MG63 (cell line): Measurements from ENCODE around the gene BSND. TPM values are rescaled to one million over a fixed set of nuclear protein-coding genes. Genes with fewer than 3 reads are reported as not detected.
A peak's percentile ranks its signal among the peaks of the same experiment; 100 is the strongest.
"Not testable (repeated sequence)": the region's sequence is repeated elsewhere in the genome, so short reads cannot be mapped to it uniquely, and the experiment has no call there.

Experiments used
- DNase-seq: peaks from one replicate; pipeline ENCODE4 v3.0.0-alpha.2; 2020
- H3K27me3 ChIP-seq: fragments of 250-450 bp; sonication (Bioruptor Pico); 2 replicates; pipeline ENCODE4 v1.5.1; 2020; ENCODE audit warnings: mild to moderate bottlenecking, moderate library complexity
- H3K36me3 ChIP-seq: fragments of 250-450 bp; sonication (Bioruptor Pico); 2 replicates; pipeline ENCODE4 v1.5.1; 2020; ENCODE audit warnings: mild to moderate bottlenecking, moderate library complexity
- H3K4me3 ChIP-seq: fragments of 250-450 bp; sonication (Bioruptor Pico); 2 replicates; pipeline ENCODE4 v1.5.1; 2020; ENCODE audit warnings: mild to moderate bottlenecking, moderate library complexity
- H3K9me3 ChIP-seq: fragments of 250-450 bp; sonication (Bioruptor Pico); 2 replicates; pipeline ENCODE4 v1.5.1; 2020; ENCODE audit warnings: mild to moderate bottlenecking, moderate library complexity
- total RNA-seq: library from RNA; depleted of rRNA; stranded (reverse); fragments of >200 nt; shearing (Covaris generic); gene quantifications from 2 replicates; pipeline ENCODE4 v1.2.3, GENCODE V29; 2014; ENCODE audit warnings: low replicate concordance

The BSND gene
- total RNA-seq, 1 experiment from 2014 or later = not detected

DNA sequence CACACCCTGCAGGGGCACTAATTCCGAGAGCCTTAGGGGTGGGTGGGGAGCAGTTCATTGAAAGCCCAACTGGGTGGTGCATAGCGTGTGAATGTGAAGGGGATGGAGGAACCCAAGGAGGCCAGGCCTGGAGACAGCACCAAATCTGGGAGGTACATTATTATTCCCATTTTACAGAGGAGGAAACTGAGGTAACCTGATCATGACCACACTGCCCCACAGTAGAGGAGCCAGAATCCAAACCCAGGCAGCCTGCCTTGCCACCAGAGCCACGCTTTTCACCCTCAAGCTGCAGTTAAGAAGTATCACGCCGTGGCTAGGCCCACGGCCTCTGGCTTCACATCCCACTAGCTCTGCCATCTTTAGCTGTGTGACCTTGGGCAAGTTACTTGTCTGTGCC is 633 bp upstream of the BSND start:
- no peaks in the 10 kb centered on the region for H3K27me3 ChIP-seq
- no peaks in the 10 kb centered on the region for H3K9me3 ChIP-seq
- DNase-seq = no peak
- H3K36me3 ChIP-seq = no peaks in the 10 kb centered on the region
- H3K4me3 ChIP-seq = no peak overlapping the region

DNA sequence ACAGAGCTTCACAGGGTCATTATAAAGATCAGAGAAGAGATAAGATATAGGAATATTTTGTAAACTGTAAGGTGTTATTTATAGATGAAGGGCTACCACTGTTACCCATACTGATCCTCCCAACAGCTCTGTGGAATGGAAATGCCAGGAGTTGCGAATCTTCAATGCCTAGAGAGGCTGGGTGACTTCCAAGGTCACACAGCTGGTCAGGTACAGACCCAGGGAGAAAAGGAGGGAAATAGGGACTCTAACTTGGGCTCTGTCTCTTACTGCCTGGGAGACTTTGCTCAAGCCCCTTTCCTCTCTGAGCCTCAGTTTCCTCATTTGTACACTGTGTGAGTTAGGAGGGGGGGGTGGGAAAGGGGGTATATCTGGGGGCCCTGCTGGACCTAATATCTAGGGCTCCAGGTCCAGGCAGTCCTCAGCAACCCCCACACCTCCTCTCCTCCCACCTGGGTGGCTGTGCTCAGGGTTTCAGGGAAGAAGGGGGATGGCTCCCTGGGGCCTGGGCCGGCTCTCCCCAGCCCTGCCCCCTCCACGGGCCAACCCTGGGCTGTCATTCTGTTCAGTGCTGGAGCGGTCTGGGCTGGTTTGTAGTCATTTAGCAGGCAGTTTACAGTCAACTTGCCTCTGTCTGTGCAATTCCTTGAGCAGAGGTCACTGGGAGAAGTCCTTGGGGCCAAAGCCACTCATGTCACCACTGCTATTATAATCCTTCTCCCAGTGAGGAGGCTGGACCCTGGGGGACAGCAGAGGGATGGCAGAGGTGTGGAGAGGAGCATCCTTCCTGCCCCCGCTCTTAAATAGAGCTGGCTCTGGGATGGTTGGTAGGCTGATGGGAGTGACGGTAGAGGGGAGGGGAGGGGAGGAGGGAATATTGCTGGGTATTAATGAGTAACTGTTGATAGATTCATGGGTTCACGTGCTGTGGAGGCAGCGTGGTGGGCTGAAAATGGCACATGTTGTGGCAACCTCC is 1.7 kb downstream of the BSND start:
- Histone ChIP-seq H3K27me3 (no peaks in the 10 kb centered on the region), H3K9me3 (no peaks in the 10 kb centered on the region), H3K36me3 (no peaks in the 10 kb centered on the region), H3K4me3 (no peak overlapping the region)
- DNase-seq = no peak

DNA sequence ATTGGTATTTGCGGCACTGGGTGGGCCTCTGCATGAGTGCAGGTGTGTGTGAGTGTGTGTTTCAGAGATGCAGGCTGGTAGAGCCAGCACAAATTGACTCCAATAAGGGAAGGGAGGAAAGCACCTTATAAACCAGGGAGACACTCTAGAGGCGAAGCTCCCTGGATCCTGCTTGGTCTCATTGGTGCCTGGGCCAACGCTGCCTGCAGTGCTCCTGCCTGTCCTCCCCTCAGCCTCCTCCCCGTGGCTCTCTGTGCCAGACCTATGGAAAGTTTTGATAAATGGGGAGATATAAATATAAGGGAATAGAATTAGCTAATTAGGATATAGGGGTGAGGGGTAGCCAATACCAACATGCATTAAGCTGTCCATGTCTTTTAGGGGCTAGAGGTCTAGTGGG is 2.6 kb downstream of the BSND start:
- H3K27me3 ChIP-seq = no peaks in the 10 kb centered on the region
- DNase-seq = no peak
- H3K4me3 ChIP-seq = no peak overlapping the region
- H3K36me3 ChIP-seq = no peaks in the 10 kb centered on the region
- H3K9me3 ChIP-seq = no peaks in the 10 kb centered on the region

DNA sequence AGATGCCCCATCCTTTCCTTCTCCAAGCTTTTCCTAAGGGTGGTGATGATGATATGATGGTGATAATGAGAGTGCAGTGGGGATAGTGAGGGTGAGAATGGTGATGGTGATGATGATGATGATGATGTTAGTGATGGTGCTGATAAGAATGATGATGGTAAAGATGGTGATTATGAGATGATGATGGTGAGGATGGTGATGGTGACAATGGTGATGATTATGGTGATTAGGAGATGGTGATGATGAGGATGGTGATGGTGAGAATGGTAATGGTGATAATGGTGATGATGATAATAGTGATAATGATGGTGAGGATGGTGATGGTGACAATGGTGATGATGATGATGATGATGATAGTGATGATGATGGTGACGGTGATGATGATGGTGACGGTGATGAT is 4.0 kb downstream of the BSND start:
- no peaks in the 10 kb centered on the region for H3K27me3 ChIP-seq

DNA sequence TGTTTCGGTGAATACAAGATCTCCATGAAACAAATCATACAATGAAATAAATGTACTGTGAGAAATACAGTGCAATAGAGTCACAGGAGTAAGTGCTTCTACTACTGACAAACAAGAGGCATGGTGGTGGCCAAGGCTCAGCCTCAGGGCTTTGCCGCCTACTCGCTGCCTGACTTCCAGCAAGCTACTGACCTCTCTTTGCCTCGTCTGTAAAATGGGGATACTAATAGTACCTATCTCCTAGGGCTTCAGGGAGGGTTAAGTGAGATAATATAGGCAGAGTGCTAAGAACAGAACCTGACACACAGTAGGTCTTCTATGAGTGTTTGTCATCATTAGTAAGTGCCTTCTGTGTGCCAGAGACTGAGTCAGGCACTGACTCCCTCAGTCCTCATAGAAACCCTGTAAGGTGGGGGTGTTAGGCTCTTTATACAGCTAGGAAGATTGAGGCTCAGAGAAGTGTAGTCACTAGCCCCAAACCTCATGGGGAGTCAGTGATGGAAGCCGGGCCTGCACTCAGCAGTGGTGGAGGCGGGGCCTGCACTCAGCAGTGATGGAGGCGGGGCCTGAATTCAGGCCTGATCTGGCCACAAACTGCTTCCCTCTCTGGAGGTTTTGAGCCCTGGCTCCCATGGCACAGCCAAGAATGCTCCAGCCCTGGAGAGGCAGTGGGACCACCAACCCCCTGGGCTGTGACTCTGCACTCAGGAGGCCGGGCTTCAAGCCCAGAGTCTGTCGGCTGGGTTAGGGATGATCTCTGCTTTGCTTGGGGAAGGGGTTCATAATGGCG is 6.8 kb downstream of the BSND start:
- no peak overlapping the region for H3K4me3 ChIP-seq
- H3K36me3 ChIP-seq = no peaks in the 10 kb centered on the region
- DNase-seq = no peak
- no peaks in the 10 kb centered on the region for H3K27me3 ChIP-seq
- H3K9me3 ChIP-seq = no peaks in the 10 kb centered on the region

More for the DNA sequence above, 4.0 kb downstream of the BSND start:
- no peak for DNase-seq
- no peaks in the 10 kb centered on the region for H3K9me3 ChIP-seq
- no peaks in the 10 kb centered on the region for H3K36me3 ChIP-seq
- H3K4me3 ChIP-seq = no peak overlapping the region

DNA sequence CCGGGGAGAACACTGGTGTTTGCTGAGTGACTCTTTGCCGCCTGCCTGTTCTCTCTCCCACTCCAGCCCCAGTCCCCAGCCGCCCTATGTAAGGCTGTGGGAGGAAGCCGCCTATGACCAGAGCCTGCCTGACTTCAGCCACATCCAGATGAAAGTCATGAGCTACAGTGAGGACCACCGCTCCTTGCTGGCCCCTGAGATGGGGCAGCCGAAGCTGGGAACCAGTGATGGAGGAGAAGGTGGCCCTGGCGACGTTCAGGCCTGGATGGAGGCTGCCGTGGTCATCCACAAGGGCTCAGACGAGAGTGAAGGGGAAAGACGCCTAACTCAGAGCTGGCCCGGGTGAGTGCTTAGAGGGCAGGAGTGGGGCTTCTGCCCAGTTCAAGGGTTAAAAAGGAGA is 8.2 kb downstream of the BSND start:
- Histone ChIP-seq H3K9me3 (no peaks in the 10 kb centered on the region), H3K27me3 (no peaks in the 10 kb centered on the region), H3K36me3 (no peaks in the 10 kb centered on the region), H3K4me3 (no peak overlapping the region)
- no peak for DNase-seq

DNA sequence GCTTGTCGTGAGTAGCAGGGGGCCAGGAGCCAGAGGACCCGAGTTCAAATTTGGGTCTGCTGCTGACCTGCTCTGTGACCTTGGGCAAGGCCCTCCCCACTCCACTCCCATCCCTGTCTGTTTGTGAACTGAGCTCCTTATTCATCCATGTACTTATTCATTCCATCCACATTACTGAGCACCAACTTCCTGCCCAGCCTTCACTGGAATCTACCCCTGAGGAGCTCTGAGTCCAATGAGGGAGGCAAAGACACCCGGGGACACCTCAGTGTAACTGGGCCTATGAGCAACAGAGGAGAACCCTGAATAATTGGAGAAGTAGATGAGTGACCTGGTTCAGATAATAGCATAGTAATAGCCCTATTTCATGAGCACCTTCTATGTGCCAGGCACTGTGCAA is 8.9 kb downstream of the BSND start:
- peak; percentile 74 for DNase-seq
- Histone ChIP-seq H3K36me3 (no peaks in the 10 kb centered on the region), H3K27me3 (no peaks in the 10 kb centered on the region), H3K9me3 (no peaks in the 10 kb centered on the region), H3K4me3 (no peak overlapping the region)

DNA sequence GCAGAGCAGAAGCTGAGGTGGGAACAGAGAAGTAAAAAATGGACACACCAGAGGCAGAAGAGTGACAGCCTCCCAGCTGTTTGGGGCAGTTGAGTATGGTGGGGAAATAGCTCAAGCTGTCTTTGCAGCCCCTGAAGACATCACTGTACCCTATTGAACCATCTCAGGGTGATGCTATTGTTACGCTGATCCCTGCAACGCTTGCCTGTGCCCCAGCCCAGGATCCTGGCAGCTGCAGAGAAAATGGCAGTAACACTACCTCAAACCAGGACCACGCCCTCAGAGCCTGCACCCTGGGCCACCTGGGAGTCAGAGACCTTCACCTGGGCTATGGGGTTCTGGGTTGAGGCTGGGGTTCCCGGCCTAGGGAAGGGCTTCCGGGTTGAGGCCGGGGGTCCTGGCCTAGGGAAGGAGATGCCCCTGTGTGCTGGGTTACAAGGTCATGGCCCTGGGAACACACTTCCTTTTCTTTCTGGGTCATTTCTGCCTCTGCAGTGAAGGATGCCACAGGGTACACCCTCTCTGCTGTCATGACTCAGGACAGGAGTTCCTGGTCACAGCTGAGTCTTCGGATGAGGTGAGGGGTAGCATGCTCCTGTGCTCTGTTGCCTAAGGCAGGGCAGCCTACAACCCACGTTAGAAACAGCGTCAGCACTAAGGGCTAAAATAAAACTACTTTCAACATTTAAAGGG is 11.6 kb downstream of the BSND start:
- H3K36me3 ChIP-seq = no peaks in the 10 kb centered on the region
- H3K4me3 ChIP-seq = no peak overlapping the region
- no peaks in the 10 kb centered on the region for H3K9me3 ChIP-seq
- H3K27me3 ChIP-seq = no peaks in the 10 kb centered on the region
- no peak for DNase-seq

DNA sequence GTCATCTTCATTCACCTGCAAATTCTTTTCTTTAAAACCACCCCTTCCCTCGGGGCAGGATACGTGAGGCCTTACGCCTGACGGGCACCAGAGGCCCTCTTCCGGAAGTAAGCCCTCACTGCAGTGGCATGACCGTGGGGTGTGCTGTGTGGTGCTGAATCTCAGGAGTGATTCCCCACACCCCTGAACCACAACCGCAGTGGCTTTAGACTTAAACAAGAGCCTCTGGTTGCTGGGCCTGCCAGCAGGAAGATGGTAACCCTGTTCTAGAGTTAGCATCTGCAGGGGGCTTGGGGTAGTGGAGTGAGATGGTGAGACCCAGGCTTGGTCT is 12.1 kb downstream of the BSND start:
- Histone ChIP-seq H3K4me3 (no peak overlapping the region), H3K27me3 (no peaks in the 10 kb centered on the region), H3K9me3 (no peaks in the 10 kb centered on the region), H3K36me3 (no peaks in the 10 kb centered on the region)
- no peak for DNase-seq

DNA sequence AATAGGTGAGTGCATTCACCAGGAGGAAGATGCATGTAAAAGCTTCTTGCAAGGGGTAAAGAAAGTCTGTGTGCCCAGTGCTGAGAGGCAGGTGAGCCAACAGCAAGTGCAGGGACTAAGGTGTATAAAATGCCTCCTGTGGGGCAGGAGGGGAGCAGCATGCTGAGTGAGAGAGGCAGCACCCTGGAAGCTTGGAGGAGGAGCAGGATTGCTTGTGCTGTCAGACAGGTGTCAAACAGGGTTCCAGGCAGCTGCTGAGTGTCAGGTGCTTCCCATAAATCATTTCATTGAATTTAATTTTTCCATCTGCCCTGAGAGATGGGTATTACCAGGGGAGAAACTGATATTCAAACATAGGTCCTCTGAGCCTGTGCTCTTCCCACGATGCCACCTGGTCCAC is 13.9 kb downstream of the BSND start:
- no peak overlapping the region for H3K4me3 ChIP-seq
- DNase-seq = no peak
- no peaks in the 10 kb centered on the region for H3K27me3 ChIP-seq
- H3K36me3 ChIP-seq = no peaks in the 10 kb centered on the region
- no peaks in the 10 kb centered on the region for H3K9me3 ChIP-seq

DNA sequence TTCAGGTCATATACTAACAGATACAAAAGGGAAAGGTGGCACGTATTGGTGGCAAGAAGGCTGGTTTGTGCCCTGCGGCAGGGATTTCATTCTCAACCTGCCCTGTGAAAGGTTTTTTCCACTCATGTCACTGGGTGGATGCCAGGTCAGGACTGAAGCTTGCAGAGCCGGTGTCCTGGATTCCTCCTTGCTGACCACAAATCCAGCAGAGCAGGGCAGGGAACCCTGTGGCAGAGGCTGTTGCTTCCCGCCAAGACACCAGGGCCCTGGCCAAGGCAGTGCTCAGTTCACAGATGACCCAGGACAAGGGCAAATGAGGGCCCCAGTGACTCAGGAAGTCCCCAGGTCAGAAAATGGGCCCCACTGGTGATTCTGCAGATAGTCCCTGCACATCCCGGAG is 16.4 kb downstream of the BSND start:
- Histone ChIP-seq H3K36me3 (no peaks in the 10 kb centered on the region), H3K27me3 (no peaks in the 10 kb centered on the region), H3K9me3 (no peaks in the 10 kb centered on the region), H3K4me3 (no peak overlapping the region)
- peak; percentile 40 for DNase-seq

DNA sequence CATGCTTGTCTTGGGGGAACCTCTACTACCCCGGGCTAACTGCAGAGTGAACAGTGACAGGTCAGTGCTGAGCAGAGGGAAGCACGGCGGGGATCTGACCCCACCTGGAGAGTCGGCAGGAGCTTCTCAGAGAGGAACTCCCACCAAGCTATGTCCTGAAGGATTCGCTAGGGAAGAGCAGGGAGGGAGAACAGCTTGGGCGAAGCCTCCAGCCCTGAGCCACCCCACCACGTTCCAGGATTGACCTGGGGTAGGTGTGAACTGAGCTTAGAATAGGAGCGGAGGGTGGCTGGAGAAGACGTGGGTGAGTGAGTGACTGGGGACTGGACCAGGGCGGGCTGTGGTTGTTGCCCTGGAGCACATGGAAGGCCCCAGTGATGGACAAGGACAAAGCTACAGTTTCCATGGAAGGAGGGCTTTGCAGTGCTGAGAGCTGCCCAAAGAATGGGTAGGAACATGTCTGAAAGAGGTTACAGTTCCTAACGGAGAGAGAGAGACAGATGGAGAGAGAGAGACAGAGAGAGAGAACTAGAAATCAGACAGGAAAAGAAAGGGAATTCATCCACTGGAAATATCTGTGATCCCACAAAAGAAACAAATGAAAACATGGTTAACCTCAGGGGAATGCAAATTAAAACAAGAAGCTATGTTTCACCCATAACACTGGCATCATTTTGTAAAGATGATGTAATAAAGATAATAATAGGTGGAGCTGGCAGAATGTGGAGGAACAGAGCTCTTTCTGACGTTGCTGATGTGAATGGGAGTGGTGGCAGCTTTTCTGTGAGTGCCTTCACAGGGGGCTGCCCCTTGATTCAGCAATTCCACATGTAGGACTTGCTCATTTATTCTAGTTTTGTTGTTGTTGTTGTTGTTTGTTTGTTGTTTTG is 17.2 kb downstream of the BSND start:
- no peak for DNase-seq
- H3K4me3 ChIP-seq = no peak overlapping the region
- H3K36me3 ChIP-seq = no peaks in the 10 kb centered on the region
- no peaks in the 10 kb centered on the region for H3K9me3 ChIP-seq
- H3K27me3 ChIP-seq = no peaks in the 10 kb centered on the region

DNA sequence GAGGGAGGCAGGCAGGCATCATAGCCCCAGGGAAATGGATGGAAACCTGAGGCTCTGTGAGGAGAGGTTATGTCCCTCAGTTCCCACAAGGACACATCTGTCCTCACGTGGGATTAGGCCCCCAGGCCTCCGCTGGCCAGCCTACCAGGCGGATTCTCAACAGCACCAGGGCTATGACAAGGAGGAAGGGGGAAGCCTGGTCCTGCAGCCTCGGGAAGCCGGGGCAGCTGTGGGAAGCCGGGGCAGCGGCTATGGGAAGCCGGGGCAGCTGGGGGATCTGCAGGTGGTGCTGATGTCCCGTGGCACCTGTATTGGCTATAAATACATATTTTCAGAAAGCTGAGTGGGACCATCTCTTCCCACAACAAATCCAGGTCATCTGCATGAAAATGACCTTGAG is 19.7 kb downstream of the BSND start:
- Histone ChIP-seq H3K9me3 (no peaks in the 10 kb centered on the region), H3K4me3 (no peak overlapping the region), H3K36me3 (no peaks in the 10 kb centered on the region), H3K27me3 (no peaks in the 10 kb centered on the region)
- no peak for DNase-seq

DNA sequence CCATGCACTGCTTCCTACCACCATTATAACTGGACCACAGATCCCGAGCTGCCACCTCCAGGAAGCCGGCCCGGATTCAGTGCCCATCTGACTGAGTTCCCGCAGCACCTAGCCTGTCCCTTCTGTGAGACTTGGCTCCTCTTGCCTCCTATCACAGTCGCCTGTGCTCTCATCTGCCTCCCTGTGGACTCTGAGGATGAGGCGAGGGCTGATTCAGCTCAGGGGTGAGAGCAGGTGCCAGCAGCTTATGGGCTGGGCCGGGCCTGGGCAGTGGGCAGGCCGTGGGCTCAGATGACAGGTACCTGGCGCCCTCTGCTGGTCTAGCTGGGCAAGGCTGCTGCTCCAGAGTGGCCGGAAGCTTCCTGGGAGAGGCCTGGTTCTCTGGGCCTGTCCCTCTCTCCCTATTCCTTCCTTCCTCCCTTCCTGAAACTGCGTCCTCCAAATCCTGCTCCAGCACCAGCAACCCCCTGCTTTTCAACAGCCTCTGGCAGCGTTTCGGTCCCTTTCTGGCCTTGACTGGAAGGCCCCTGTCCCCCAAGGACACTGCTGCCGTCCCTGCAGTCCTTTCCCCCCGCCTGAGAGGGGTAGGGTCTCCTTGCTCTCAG is 23.3 kb downstream of the BSND start:
- no peak overlapping the region for H3K4me3 ChIP-seq
- no peaks in the 10 kb centered on the region for H3K27me3 ChIP-seq
- no peaks in the 10 kb centered on the region for H3K9me3 ChIP-seq
- DNase-seq = peak; percentile 94
- H3K36me3 ChIP-seq = no peaks in the 10 kb centered on the region

DNA sequence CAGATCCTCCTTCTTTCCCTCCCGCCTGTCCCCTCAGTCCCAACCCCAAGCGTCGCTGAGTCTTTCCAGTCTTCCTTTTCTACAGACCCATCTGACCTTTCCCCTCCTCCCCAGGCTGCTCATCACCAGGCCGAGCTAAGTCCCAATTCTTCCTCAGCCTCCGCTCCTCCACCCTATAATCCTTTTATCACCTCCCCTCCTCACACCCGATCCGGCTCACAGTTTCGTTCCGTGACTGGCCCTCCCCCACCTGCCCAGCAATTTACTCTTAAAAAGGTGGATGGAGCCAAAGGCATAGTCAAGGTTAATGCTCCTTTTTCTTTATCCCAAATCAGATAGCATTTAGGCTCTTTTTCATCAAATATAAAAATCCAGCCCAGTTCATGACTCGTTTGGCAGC is 25.4 kb downstream of the BSND start:
- not testable (repeated sequence) for H3K36me3 ChIP-seq, H3K4me3 ChIP-seq, H3K9me3 ChIP-seq, H3K27me3 ChIP-seq, DNase-seq

DNA sequence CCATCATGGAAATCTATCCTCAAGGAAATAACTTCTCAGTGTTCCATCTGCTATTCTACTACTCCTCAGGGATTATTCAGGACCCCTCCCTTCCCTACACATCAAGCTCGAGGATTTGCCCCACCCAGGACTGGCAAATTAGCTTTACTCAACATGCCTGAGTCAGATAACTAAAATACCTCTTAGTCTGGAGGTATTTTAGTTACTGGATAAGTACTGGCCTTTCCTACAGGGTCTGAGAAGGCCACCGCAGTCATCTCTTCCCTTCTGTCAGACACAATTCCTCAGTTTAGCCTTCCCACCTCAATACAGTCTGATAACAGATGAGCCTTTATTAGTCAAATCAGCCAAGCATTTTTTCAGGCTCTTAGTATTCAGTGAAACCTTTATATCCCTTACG is 27.9 kb downstream of the BSND start:
- H3K36me3 ChIP-seq, H3K27me3 ChIP-seq, H3K4me3 ChIP-seq, DNase-seq, H3K9me3 ChIP-seq: not testable (repeated sequence)
